HL-60 (cell line): ENCODE data around the gene TINAGL1.

Source experiments
- DNase-seq, 2 experiments: peaks; one replicate each; pipeline ENCODE4 v3.0.0-alpha.2; 2010 to 2020; ENCODE audit warnings: low read depth in 1 of 2, low spot score in 1 of 2
- H3K27ac ChIP-seq: fragments of 250-450 bp; sonication (Bioruptor Pico); replicated peaks from 2 replicates; pipeline ENCODE4 v1.5.1; 2020; ENCODE audit warnings: mild to moderate bottlenecking, moderate library complexity
- H3K27me3 ChIP-seq: fragments of 250-450 bp; sonication (Bioruptor Pico); 2 replicates; pipeline ENCODE4 v1.5.1; 2021; ENCODE audit warnings: mild to moderate bottlenecking, moderate library complexity; ENCODE audit not compliant: insufficient read depth, poor library complexity, severe bottlenecking
- H3K4me3 ChIP-seq: replicated peaks from 2 replicates; pipeline ENCODE4 v1.5.1; 2011; ENCODE audit warnings: mild to moderate bottlenecking, control low read depth, low read length; ENCODE audit not compliant: insufficient read depth
- GABPA ChIP-seq: IDR thresholded peaks from 2 replicates; pipeline ENCODE4 v1.6.1; 2012; ENCODE audit warnings: low read depth
- POLR2AphosphoS5 ChIP-seq: IDR thresholded peaks from 2 replicates; pipeline ENCODE4 v1.6.1; 2012; ENCODE audit warnings: low read depth
- SPI1 ChIP-seq: IDR thresholded peaks from 2 replicates; pipeline ENCODE4 v1.6.1; 2012; ENCODE audit warnings: low read depth, mild to moderate bottlenecking, borderline replicate concordance
- TF ChIP-seq, protein P1 (sequence below): IDR thresholded peaks from 2 replicates; pipeline ENCODE4 v1.6.1; 2012; ENCODE audit warnings: low read depth; ENCODE audit not compliant: insufficient replicate concordance
- TF ChIP-seq, protein P2 (sequence below): IDR thresholded peaks from one replicate; pipeline ENCODE4 v1.5.1; 2011; ENCODE audit warnings: low read length, control low read depth, inconsistent platforms; ENCODE audit not compliant: insufficient read depth

The TINAGL1 gene

DNA sequence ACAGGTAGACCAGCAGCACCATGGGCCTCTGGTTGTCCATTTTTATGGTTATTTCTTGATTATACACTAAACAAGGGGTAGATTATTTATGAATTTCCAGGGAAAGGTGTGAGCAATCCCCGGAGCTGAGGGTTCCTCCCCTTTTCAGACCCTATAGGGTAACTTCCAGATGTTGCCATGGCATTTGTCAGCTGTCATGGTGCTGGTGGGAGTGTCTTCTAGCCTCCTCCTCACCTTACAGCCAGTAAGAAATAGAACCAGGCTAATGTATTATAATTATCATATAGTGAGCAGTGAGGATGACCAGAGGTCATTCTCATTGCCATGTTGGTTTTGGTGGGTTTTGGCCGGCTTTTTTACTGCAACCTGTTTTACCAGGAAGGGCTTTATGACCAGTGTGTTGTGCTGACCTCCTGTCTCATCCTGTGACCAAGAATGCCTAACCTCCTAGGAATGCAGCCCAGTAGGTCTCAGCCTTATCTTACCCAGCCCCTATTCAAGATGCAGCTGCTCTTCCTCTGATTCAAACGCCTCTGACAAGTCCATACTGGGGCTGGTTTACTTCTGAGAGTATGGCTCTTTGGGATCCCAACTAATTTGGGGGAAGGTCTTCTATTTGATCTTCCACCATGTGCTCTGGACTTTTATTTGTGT lies 13.5 kb upstream of the TINAGL1 start:
- H3K27me3 ChIP-seq: no peaks in the 10 kb centered on the region
- H3K4me3 ChIP-seq: no peak overlapping the region
- TF ChIP-seq, protein P1, sequence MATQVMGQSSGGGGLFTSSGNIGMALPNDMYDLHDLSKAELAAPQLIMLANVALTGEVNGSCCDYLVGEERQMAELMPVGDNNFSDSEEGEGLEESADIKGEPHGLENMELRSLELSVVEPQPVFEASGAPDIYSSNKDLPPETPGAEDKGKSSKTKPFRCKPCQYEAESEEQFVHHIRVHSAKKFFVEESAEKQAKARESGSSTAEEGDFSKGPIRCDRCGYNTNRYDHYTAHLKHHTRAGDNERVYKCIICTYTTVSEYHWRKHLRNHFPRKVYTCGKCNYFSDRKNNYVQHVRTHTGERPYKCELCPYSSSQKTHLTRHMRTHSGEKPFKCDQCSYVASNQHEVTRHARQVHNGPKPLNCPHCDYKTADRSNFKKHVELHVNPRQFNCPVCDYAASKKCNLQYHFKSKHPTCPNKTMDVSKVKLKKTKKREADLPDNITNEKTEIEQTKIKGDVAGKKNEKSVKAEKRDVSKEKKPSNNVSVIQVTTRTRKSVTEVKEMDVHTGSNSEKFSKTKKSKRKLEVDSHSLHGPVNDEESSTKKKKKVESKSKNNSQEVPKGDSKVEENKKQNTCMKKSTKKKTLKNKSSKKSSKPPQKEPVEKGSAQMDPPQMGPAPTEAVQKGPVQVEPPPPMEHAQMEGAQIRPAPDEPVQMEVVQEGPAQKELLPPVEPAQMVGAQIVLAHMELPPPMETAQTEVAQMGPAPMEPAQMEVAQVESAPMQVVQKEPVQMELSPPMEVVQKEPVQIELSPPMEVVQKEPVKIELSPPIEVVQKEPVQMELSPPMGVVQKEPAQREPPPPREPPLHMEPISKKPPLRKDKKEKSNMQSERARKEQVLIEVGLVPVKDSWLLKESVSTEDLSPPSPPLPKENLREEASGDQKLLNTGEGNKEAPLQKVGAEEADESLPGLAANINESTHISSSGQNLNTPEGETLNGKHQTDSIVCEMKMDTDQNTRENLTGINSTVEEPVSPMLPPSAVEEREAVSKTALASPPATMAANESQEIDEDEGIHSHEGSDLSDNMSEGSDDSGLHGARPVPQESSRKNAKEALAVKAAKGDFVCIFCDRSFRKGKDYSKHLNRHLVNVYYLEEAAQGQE: no peak
- TF ChIP-seq, protein P2, sequence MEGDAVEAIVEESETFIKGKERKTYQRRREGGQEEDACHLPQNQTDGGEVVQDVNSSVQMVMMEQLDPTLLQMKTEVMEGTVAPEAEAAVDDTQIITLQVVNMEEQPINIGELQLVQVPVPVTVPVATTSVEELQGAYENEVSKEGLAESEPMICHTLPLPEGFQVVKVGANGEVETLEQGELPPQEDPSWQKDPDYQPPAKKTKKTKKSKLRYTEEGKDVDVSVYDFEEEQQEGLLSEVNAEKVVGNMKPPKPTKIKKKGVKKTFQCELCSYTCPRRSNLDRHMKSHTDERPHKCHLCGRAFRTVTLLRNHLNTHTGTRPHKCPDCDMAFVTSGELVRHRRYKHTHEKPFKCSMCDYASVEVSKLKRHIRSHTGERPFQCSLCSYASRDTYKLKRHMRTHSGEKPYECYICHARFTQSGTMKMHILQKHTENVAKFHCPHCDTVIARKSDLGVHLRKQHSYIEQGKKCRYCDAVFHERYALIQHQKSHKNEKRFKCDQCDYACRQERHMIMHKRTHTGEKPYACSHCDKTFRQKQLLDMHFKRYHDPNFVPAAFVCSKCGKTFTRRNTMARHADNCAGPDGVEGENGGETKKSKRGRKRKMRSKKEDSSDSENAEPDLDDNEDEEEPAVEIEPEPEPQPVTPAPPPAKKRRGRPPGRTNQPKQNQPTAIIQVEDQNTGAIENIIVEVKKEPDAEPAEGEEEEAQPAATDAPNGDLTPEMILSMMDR: no peak
- no peak for TF ChIP-seq POLR2AphosphoS5
- TF ChIP-seq GABPA: no peak
- TF ChIP-seq SPI1: no peak
- H3K27ac ChIP-seq: no peak overlapping the region
- no peak for DNase-seq

DNA sequence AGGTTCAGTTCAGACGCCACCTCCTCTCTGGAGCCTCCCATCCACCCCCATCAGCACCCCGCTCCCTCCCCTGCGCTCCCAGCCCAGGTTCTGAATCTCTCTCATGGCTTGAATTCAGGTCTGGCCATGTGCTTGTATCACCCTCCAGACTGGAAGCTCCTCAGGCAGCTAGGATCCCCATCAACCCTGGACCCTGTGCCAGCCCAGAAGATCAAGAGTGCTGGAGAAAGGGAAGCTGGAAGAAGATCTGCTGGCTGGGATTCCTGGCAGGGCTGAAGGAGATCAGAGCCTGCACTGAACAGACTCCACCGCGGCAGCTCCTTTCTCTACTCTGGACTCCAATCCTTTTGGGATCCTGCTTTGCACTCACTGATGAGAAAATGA lies 11.7 kb upstream of the TINAGL1 start:
- DNase-seq: no peak
- no peaks in the 10 kb centered on the region for H3K27me3 ChIP-seq
- H3K27ac ChIP-seq: no peak overlapping the region
- TF ChIP-seq POLR2AphosphoS5 (no peak), SPI1 (no peak), GABPA (no peak)
- TF ChIP-seq, protein P2: no peak
- H3K4me3 ChIP-seq: no peak overlapping the region

DNA sequence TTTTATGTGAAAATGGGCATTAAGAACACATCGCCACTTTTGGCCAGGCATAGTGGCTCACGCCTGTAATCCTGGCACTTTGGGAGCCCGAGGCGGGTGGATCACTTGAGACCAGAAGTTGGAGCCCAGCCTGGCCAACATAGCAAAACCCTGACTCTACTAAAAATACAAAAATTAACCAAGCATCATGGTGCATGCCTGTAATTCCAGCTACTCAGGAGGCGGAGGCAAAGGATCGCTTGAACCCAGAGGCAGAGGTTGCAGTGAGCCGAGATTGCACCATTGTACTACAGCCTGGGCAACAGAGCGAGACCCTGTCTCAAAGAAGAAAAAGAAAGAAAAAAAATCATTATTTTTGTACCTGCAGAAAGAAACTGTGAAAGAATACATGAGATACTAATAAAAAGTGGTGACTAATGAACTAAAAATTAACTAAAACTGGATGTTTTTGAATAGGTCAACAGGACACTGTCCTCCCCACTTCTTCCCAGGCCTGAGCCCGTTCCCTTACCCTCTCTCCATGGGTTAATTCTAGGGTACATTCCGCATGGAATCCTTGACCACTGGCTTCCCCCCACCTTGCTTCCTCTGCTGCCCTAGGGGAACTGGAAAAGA lies 8.3 kb upstream of the TINAGL1 start:
- H3K27ac ChIP-seq: no peak overlapping the region
- no peak for DNase-seq
- no peaks in the 10 kb centered on the region for H3K27me3 ChIP-seq
- no peak overlapping the region for H3K4me3 ChIP-seq
- no peak for TF ChIP-seq SPI1
- TF ChIP-seq POLR2AphosphoS5: no peak
- TF ChIP-seq GABPA: no peak
- TF ChIP-seq, protein P1: no peak
- TF ChIP-seq, protein P2: no peak
